Lower leg skin (tissue), 4 donors: ENCODE results near the gene RGMA. TPM values are rescaled to one million over a fixed set of nuclear protein-coding genes. Genes with fewer than 3 reads are reported as not detected.

Experiments used
- DNase-seq, 2 donors: peaks; one replicate each; pipeline ENCODE4 v3.0.0-alpha.2; 2019; ENCODE audit warnings: low spot score in 2 of 2
- H3K4me3 ChIP-seq: fragments of 200-600 bp; sonication (generic); 2 replicates; pipeline ENCODE4 v1.5.1; 2017; ENCODE audit warnings: mild to moderate bottlenecking, low read depth; ENCODE audit not compliant: poor library complexity, severe bottlenecking
- CTCF ChIP-seq, 3 donors: fragments of 450-650 bp; IDR thresholded peaks; one replicate each; pipeline ENCODE4 v1.5.1; 2016; ENCODE audit warnings: antibody characterized with exemption in 3 of 3, mild to moderate bottlenecking in 3 of 3, moderate library complexity in 2 of 3
- POLR2A ChIP-seq, 2 donors: fragments of 450-650 bp; IDR thresholded peaks; one replicate each; pipeline ENCODE4 v1.6.1; 2016 to 2017; ENCODE audit warnings: antibody characterized with exemption in 2 of 2, mild to moderate bottlenecking in 1 of 2, moderate library complexity in 1 of 2
- WGBS, 2 donors: methylation state at CpG; one replicate each; pipeline ENCODE4 v1.1.5; 2018; 5-methylcytosine and 5-hydroxymethylcytosine counted together
- intact Hi-C: fragments of 100-400 bp; cut with DNase I; formaldehyde crosslinking; loops from one replicate; pipeline ENCODE4 v1.15.0; 2023; ENCODE audit warnings: low total_unique reads
- total RNA-seq, 4 donors: library from RNA; depleted of rRNA; stranded (reverse); fragments of >200 nt; gene quantifications; one replicate each; pipeline ENCODE4 v1.1.0, GENCODE V29; 2016

The RGMA gene
- total RNA-seq, 4 donors from 2014 or later = 9.5 to 28.2 (median 16.6) TPM

DNA sequence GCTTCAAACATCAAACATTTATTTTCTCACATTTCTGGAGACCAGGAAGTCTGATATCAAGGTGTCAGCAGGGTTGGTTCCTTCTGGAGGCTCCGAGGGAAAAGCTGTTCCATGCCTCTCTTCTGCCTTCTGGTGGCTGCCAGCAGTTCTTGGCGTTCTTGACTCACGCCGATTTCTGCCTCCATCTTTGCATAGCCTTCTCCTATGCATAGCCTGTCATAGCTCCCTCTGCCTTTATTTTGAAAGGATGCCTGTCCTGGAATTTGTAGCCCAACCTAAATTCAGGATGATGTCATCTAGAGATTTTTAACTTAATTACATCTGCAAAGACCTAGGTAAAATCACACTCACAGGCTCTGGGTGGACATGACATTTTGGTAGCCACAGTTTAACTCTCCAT, 70.4 kb downstream of the RGMA start:
- DNase-seq = no peak
- WGBS, 2 donors = 86% methylated on average over 4 of the region's 4 CpGs
- no peak for TF ChIP-seq CTCF (IDR thresholded peaks at IDR 0.05)
- TF ChIP-seq POLR2A (IDR thresholded peaks at IDR 0.05) = no peak
- H3K4me3 ChIP-seq = no peak overlapping the region
- intact Hi-C loops = no loop called here

DNA sequence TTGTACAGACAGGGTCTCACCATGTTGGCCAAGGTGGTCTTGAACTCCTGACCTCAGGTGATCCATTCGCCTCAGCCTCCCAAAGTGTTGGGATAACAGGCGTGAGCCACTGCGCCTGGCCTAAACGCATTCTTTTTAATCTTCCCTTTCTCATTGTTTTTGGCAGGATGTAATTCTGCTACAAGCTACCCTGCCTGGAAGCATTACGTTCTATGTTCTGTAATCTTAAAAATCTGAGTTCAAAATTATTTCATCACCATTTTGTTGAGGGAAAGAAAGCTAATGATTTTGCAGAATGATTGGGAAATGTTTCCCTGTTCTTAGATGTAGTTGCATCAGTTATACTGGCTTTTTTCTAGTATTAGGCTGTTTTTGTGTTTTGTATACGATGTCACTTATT, 71.5 kb downstream of the RGMA start:
- WGBS, 2 donors = 88 to 89% methylated on average over 6 of the region's 6 CpGs
- intact Hi-C loops = no loop called here
- no peak for DNase-seq
- H3K4me3 ChIP-seq = no peak overlapping the region
- TF ChIP-seq CTCF (IDR thresholded peaks at IDR 0.05) (no peak), POLR2A (IDR thresholded peaks at IDR 0.05) (no peak)

- TF ChIP-seq POLR2A (IDR thresholded peaks at IDR 0.05) (no peak), CTCF (IDR thresholded peaks at IDR 0.05) (no peak)
- WGBS, 2 donors = 85 to 100% methylated on average over 1 of the region's 1 CpG
- intact Hi-C loops = no loop called here
- DNase-seq = no peak
- H3K4me3 ChIP-seq = no peak overlapping the region
Observed at GRCh38 chr15:93012786-93013185, 76.2 kb downstream of the RGMA start.

GRCh38 chr15:93007994-93008393, 81.0 kb downstream of the RGMA start:
- 90 to 96% methylated on average over 3 of the region's 3 CpGs for WGBS, 2 donors
- DNase-seq = no peak
- intact Hi-C loops = no loop called here
- no peak for TF ChIP-seq CTCF (IDR thresholded peaks at IDR 0.05)
- no peak for TF ChIP-seq POLR2A (IDR thresholded peaks at IDR 0.05)
- H3K4me3 ChIP-seq = no peak overlapping the region

DNA sequence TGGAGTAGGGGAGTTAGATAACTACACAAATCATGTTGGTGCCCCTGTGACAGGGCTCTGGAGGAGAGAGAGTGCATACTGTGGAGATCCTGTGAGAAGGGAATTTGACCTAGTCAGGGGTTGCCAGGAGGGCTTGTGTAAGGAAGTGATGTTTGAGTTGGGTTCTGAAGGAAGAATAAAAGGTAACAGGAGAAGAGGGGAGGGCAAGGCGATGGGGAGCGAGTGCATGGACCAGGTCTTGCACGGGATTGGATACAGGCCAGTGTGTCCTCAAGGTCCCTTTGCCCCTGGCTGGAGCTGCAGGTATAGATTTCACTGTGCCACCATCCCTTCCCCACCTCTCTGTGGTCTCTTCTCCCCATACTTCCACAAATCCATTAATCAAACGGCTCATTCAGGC, 83.9 kb downstream of the RGMA start:
- WGBS, 2 donors = 81 to 83% methylated on average over 4 of the region's 4 CpGs
- intact Hi-C loops = no loop called here
- no peak overlapping the region for H3K4me3 ChIP-seq
- DNase-seq = no peak
- TF ChIP-seq POLR2A (IDR thresholded peaks at IDR 0.05) (no peak), CTCF (IDR thresholded peaks at IDR 0.05) (no peak)

GRCh38 chr15:93001881-93002280, 87.1 kb downstream of the RGMA start:
- H3K4me3 ChIP-seq = no peak overlapping the region
- TF ChIP-seq CTCF (IDR thresholded peaks at IDR 0.05) (no peak), POLR2A (IDR thresholded peaks at IDR 0.05) (no peak)
- no peak for DNase-seq
- WGBS, 2 donors = 86 to 93% methylated on average over 2 of the region's 2 CpGs
- intact Hi-C loops = no loop called here
